Activated CD4-positive, alpha-beta T cell treated with anti-CD3 and anti-CD28 coated beads for 4 hours (primary cell): ENCODE measurements around the gene OGT.
"Not testable (repeated sequence)": the region's sequence is repeated elsewhere in the genome, so short reads cannot be mapped to it uniquely, and the experiment has no call there.

Experiments
- DNase-seq, 2 donors: peaks; one replicate each; pipeline ENCODE4 v3.0.0-alpha.2; 2020

Gene OGT

GRCh38 chrX:71532753-71533425 is at the start of gene OGT:
Gene OGT (plus strand): TSS chrX:71533104. CDS start chrX:71533300, 196 bp downstream.
- peak; percentile 88 to 93 for DNase-seq

GRCh38 chrX:71487814-71488213 is 45.1 kb upstream of the OGT start:
- no peak for DNase-seq

- DNase-seq, result no peak
These were observed 43.4 kb upstream of the OGT start for GRCh38 chrX:71489540-71489939.

GRCh38 chrX:71492231-71493065 is 40.5 kb upstream of the OGT start:
- peak; percentile 38 to 53 for DNase-seq

GRCh38 chrX:71493111-71493613 is 39.7 kb upstream of the OGT start:
- no peak for DNase-seq

GRCh38 chrX:71495979-71496378 is 36.9 kb upstream of the OGT start:
- not testable (repeated sequence) for DNase-seq

- DNase-seq, result no peak
These were observed 36.4 kb upstream of the OGT start for GRCh38 chrX:71496476-71496875.

GRCh38 chrX:71502080-71502479 is 30.8 kb upstream of the OGT start:
- not testable (repeated sequence) for DNase-seq

GRCh38 chrX:71504346-71504745 is 28.6 kb upstream of the OGT start:
- DNase-seq, result no peak

- DNase-seq, result no peak
These were observed 23.6 kb upstream of the OGT start for GRCh38 chrX:71509289-71509688.

GRCh38 chrX:71510161-71510560 is 22.7 kb upstream of the OGT start:
- no peak for DNase-seq

- DNase-seq, result not testable (repeated sequence)
These were observed 19.2 kb upstream of the OGT start for GRCh38 chrX:71513731-71514130.

GRCh38 chrX:71514367-71515037 is 18.4 kb upstream of the OGT start:
- no peak for DNase-seq

- DNase-seq, result no peak
These were observed 17.9 kb upstream of the OGT start for GRCh38 chrX:71515038-71515396.

- no peak for DNase-seq
These were observed 7.6 kb upstream of the OGT start for GRCh38 chrX:71525316-71525715.

GRCh38 chrX:71532078-71532752 is 689 bp upstream of the OGT start:
- peak; percentile 59 to 62 for DNase-seq

GRCh38 chrX:71533516-71533850 is 579 bp downstream of the OGT start:
- no peak for DNase-seq

- DNase-seq, result peak; percentile 48 to 60
These were observed 1.1 kb downstream of the OGT start for GRCh38 chrX:71533851-71534561.

- DNase-seq, result no peak
These were observed 2.1 kb downstream of the OGT start for GRCh38 chrX:71534773-71535544.

- peak in 1 of 2 donors; percentile 41 for DNase-seq
These were observed 3.4 kb downstream of the OGT start for GRCh38 chrX:71536285-71536684.

GRCh38 chrX:71537743-71538142 is 4.8 kb downstream of the OGT start:
- no peak for DNase-seq

- no peak for DNase-seq
These were observed 7.9 kb downstream of the OGT start for GRCh38 chrX:71540801-71541200.
